K562 treated with DMSO at 1 percent for 4 hours (cell line): ENCODE measurements around the gene COQ5. TPM values are rescaled to one million over a fixed set of nuclear protein-coding genes. Genes with fewer than 3 reads are reported as not detected.

Source experiments
- total RNA-seq: library from RNA; unstranded; fragments of 300-600 nt; gene quantifications from 2 replicates; pipeline ENCODE4 v1.2.3, GENCODE V29; 2022; ENCODE audit not compliant: insufficient read depth

The COQ5 gene, protein sequence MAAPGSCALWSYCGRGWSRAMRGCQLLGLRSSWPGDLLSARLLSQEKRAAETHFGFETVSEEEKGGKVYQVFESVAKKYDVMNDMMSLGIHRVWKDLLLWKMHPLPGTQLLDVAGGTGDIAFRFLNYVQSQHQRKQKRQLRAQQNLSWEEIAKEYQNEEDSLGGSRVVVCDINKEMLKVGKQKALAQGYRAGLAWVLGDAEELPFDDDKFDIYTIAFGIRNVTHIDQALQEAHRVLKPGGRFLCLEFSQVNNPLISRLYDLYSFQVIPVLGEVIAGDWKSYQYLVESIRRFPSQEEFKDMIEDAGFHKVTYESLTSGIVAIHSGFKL
- 23.3 and 30.5 TPM in 2 replicates for total RNA-seq

DNA sequence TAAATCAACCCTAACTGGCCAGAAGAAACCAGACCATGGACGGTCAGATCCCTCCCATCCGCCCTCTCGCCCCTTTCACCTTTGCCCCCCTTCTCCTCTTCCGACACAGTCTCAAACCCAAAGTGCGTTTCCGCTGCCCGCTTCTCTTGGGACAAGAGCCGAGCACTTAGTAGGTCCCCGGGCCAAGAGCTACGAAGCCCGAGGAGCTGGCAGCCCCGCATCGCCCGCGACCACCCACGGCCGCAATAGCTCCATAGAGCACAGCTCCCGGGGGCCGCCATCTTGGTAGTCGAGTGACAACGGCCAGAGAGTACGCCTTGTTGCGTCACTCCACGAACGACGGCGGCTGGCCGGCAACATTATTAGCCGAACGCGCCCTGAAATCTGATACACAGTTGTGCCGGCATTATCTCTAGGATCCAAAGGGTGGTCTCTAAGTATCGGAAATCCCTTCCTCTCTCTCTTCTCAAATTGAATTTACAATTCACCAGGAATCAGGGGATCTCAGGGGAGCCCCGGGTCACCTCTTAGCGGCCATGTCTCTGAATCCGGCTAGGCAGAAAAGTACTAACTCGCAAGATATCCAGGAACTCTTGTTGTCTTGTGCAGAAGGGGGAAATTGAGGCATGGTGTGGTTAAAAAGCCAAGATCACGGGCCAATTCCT, at the start of gene COQ5:
TSS of gene COQ5 (minus strand) at position 298 of the 665 bp plus-strand sequence. CDS start at position 281, 17 bp downstream.

DNA sequence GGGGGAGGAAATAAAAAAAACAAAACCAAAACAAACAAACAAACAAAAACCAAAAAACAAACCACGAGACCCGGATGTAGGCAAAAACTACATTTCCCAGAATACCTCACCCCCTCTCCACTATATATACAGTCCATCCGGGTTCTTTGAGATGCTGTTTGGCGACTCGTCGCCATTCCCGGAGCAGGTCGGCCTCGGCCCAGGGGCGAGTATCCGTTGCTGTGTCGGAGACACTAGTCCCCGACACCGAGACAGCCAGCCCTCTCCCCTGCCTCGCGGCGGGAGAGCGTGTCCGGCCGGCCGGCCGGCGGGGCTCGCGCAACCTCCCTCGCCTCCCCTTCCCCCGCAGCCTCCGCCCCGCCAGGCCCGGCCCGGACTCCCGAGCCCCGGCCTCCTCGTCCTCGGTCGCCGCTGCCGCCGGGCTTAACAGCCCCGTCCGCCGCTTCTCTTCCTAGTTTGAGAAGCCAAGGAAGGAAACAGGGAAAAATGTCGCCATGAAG, 5.3 kb upstream of the COQ5 start, which contains the start of gene RNF10:
TSS of gene RNF10 (plus strand) at position 154 of the 500 bp plus-strand sequence. CDS start 456 bp downstream, outside the sequence.

DNA sequence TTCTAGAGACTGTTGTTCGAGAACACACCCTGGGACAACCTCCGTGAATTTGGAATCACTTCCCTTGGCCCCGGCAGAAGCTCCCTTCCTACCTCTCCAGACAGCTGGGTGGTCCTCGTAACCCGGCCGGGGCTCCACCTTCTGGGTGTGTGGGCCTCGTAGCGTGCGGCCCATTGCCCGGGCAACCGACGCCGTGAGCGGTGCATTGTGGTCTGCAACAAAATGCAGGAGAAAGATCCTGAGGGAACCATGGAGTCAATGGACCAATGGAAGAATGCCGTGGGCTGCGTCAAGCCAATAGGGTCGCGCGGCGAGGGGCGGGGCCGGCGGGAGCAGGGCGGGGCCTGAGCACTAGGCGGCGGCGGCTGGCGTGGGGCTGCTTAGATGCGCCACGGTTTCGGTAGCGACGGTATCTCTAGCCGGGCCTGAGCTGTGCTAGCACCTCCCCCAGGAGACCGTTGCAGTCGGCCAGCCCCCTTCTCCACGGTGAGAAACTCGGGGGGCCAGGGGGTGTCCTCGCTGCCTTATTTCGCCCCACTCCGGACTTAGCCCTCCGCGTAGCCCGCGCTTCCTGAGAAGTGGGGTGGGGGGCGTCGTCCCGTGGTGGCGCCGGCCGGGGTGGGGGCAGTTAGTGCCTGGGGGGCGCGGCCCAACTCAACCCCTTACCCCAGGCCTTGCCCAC, 33.1 kb downstream of the COQ5 start, which contains the start of gene DYNLL1:
TSS of gene DYNLL1 (plus strand) at position 383 of the 682 bp plus-strand sequence. CDS start 309 bp downstream, outside the sequence.

DNA sequence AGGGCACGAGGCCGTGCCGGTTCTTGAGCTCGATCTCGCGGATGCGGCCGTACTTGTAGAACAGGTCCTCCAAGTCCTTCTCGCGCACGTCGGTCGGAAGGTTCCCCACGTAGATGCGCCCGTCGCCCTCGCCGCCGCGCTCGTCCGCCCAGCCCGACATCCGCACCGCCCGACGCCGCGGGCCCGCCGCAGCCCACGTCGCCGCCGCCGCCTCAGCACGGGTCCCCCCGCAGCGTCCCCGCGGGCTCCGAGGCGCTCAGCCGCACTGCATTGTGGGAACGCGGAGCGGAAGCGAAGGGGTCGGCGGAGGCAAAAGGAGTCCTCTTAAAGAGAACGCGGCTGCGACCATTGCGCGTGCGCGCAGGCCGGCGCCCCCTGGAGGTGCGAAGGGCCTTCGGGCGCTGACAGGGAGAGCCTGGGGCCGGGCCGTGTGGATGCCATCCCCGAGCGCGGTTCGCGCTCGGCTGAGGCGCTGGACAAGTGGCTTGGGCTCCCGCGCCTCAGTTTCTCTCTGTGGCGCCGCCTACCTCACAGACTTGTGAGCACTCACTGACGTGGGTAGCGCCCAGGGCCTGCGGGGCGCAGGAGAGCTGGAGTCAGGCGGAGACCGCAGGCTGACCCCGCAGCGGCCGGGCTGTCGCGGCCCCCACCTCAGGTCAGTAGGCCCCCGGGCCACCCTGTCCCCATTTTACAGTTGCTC, 59.4 kb downstream of the COQ5 start, which contains the start of gene SRSF9:
TSS of gene SRSF9 (minus strand) at position 299 of the 700 bp plus-strand sequence. CDS start at position 160, 139 bp downstream.

Other genes starting within 250 kb of the COQ5 start
- gene RNU4-2, start 237.3 kb downstream of the COQ5 start, total RNA-seq = not detected in 2 replicates
- gene RNU4-1, start 235.9 kb downstream of the COQ5 start, total RNA-seq = not detected in 2 replicates
- gene SIRT4, start 226.8 kb downstream of the COQ5 start, total RNA-seq = 3.1 and 5.5 TPM in 2 replicates
- not detected in 2 replicates for gene PLA2G1B, start 201.4 kb downstream of the COQ5 start, total RNA-seq
- gene MSI1, start 160.0 kb downstream of the COQ5 start, total RNA-seq = not detected in 2 replicates
- 699 and 785 TPM in 2 replicates for gene COX6A1, start 91.0 kb downstream of the COQ5 start, total RNA-seq
- 23.7 and 34.9 TPM in 2 replicates for gene TRIAP1, start 82.8 kb downstream of the COQ5 start, total RNA-seq
- gene GATC, start 82.7 kb downstream of the COQ5 start, total RNA-seq = 12.4 and 16.6 TPM in 2 replicates
- 196 and 208 TPM in 2 replicates for gene SRSF9, start 59.4 kb downstream of the COQ5 start, total RNA-seq
- gene DYNLL1, start 33.0 kb downstream of the COQ5 start, total RNA-seq = 470 and 487 TPM in 2 replicates
- 108 and 132 TPM in 2 replicates for gene RNF10, start 5.2 kb upstream of the COQ5 start, total RNA-seq
- gene POP5, start 52.2 kb upstream of the COQ5 start, total RNA-seq = 55.5 and 61.5 TPM in 2 replicates
- gene CABP1, start 111.5 kb upstream of the COQ5 start, total RNA-seq = not detected in 2 replicates
- gene MLEC, start 158.0 kb upstream of the COQ5 start, total RNA-seq = 47.7 and 57.0 TPM in 2 replicates
- gene UNC119B, start 181.3 kb upstream of the COQ5 start, total RNA-seq = 20.1 and 27.9 TPM in 2 replicates
- gene ACADS, start 196.7 kb upstream of the COQ5 start, total RNA-seq = 20.7 and 35.2 TPM in 2 replicates